Liver (tissue), 3 donors: ENCODE data around the gene KRT9.

Experiments
- EGR1 ChIP-seq, 2 donors: IDR thresholded peaks; 2 replicates each; pipeline ENCODE4 v1.6.1; 2016 to 2018; ENCODE audit warnings: antibody characterized with exemption in 2 of 2, low read depth in 2 of 2
- FOXA1 ChIP-seq: IDR thresholded peaks from 2 replicates; pipeline ENCODE4 v1.6.1; 2016; ENCODE audit warnings: antibody characterized with exemption
- GABPA ChIP-seq, 2 donors: IDR thresholded peaks in 1 of 2; conservative IDR thresholded peaks in 1 of 2; 2 replicates each; pipeline ENCODE4 v1.6.1; 2016; ENCODE audit warnings: antibody characterized with exemption in 2 of 2, mild to moderate bottlenecking in 1 of 2, moderate library complexity in 1 of 2
- JUND ChIP-seq, 2 donors: IDR thresholded peaks; 2 replicates each; pipeline ENCODE4 v1.6.1; 2016; ENCODE audit warnings: antibody characterized with exemption in 2 of 2
- MAX ChIP-seq: IDR thresholded peaks from 2 replicates; pipeline ENCODE4 v1.6.1; 2016; ENCODE audit warnings: antibody characterized with exemption
- REST ChIP-seq: IDR thresholded peaks from 2 replicates; pipeline ENCODE4 v1.6.1; 2016; ENCODE audit warnings: antibody characterized with exemption, mild to moderate bottlenecking
- RXRA ChIP-seq, 2 donors: IDR thresholded peaks; 2 replicates each; pipeline ENCODE4 v1.6.1; 2017 to 2018; ENCODE audit warnings: antibody characterized with exemption in 2 of 2, mild to moderate bottlenecking in 1 of 2
- SP1 ChIP-seq: IDR thresholded peaks from 2 replicates; pipeline ENCODE4 v1.6.1; 2018; ENCODE audit warnings: antibody characterized with exemption, mild to moderate bottlenecking
- TAF1 ChIP-seq: conservative IDR thresholded peaks from 2 replicates; pipeline ENCODE4 v1.6.1; 2016; ENCODE audit warnings: antibody characterized with exemption, mild to moderate bottlenecking
- YY1 ChIP-seq: IDR thresholded peaks from 2 replicates; pipeline ENCODE4 v1.6.1; 2016; ENCODE audit warnings: antibody characterized with exemption, mild to moderate bottlenecking
- TF ChIP-seq, protein P1 (sequence below): fragments of 150-350 bp; IDR thresholded peaks from 2 replicates; pipeline ENCODE4 v1.5.1; 2017; ENCODE audit warnings: improper control_type of control experiment, low read depth, low read length; ENCODE audit not compliant: missing input control
- TF ChIP-seq, protein P2 (sequence below): IDR thresholded peaks from 2 replicates; pipeline ENCODE4 v1.6.1; 2016; ENCODE audit warnings: antibody characterized with exemption
- TF ChIP-seq, protein P3 (sequence below): IDR thresholded peaks from 2 replicates; pipeline ENCODE4 v1.6.1; 2016; ENCODE audit warnings: antibody characterized with exemption
- donor health status: healthy.
- donor health status: healthy.

DNA sequence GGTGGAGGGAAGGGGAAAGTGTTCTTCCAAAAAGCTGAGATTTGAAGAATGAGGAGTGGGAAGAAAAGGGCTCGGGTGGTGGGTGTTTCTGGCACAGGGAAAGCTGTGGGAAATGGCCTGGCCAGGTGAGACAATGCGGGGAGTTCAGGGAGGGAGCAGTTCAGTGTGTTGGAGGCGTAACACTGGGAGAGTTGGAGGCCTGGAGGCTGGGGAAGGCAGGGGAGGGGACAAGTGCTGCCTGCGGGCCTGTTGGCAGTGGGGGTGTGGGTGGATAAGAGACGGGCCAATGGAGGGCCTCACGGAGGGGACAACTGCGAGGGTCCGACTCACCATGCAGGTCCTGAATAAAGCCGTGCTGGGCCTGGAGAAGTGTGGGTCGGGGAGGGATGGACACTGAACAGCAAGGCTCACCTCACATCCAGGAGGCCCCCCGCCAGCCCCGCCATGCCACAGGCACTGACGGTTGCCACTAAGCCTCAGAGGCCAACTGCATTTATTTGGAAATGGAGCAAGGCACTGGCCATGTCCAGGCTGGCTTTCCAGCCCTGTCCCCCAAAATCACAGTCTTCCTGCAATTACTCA is 25.9 kb downstream of the KRT9 start:
- TF ChIP-seq FOXA1 (no peak), SP1 (no peak), YY1 (no peak), TAF1 (no peak), MAX (no peak), REST (no peak), JUND (IDR thresholded peaks at IDR 0.05) (no peak), EGR1 (IDR thresholded peaks at IDR 0.05; ENCODE audit: low read depth in 2 of 2) (no peak), GABPA (IDR thresholded peaks at IDR 0.05 in 1 of 2, conservative IDR thresholded peaks at IDR 0.05 in 1 of 2) (no peak), RXRA (IDR thresholded peaks at IDR 0.05) (no peak)
- TF ChIP-seq, protein P1, sequence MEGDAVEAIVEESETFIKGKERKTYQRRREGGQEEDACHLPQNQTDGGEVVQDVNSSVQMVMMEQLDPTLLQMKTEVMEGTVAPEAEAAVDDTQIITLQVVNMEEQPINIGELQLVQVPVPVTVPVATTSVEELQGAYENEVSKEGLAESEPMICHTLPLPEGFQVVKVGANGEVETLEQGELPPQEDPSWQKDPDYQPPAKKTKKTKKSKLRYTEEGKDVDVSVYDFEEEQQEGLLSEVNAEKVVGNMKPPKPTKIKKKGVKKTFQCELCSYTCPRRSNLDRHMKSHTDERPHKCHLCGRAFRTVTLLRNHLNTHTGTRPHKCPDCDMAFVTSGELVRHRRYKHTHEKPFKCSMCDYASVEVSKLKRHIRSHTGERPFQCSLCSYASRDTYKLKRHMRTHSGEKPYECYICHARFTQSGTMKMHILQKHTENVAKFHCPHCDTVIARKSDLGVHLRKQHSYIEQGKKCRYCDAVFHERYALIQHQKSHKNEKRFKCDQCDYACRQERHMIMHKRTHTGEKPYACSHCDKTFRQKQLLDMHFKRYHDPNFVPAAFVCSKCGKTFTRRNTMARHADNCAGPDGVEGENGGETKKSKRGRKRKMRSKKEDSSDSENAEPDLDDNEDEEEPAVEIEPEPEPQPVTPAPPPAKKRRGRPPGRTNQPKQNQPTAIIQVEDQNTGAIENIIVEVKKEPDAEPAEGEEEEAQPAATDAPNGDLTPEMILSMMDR: no peak
- TF ChIP-seq, protein P2, sequence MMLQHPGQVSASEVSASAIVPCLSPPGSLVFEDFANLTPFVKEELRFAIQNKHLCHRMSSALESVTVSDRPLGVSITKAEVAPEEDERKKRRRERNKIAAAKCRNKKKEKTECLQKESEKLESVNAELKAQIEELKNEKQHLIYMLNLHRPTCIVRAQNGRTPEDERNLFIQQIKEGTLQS: no peak
- TF ChIP-seq, protein P3, sequence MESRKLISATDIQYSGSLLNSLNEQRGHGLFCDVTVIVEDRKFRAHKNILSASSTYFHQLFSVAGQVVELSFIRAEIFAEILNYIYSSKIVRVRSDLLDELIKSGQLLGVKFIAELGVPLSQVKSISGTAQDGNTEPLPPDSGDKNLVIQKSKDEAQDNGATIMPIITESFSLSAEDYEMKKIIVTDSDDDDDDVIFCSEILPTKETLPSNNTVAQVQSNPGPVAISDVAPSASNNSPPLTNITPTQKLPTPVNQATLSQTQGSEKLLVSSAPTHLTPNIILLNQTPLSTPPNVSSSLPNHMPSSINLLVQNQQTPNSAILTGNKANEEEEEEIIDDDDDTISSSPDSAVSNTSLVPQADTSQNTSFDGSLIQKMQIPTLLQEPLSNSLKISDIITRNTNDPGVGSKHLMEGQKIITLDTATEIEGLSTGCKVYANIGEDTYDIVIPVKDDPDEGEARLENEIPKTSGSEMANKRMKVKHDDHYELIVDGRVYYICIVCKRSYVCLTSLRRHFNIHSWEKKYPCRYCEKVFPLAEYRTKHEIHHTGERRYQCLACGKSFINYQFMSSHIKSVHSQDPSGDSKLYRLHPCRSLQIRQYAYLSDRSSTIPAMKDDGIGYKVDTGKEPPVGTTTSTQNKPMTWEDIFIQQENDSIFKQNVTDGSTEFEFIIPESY: no peak
